HG03469 (cell line): ENCODE data around the gene PLPP2.

Experiments
- ATAC-seq: cut with Tn5 transposase; IDR thresholded peaks from one replicate; pipeline ENCODE4 v1.9.1; 2021; ENCODE audit warnings: mild to moderate bottlenecking, moderate library complexity, moderate number of reproducible peaks; ENCODE audit not compliant: unreplicated experiment

The PLPP2 gene

GRCh38 chr19:294341-294945 lies 3.2 kb upstream of the PLPP2 start:
- no peak for ATAC-seq

GRCh38 chr19:293436-294110 lies 2.4 kb upstream of the PLPP2 start:
- ATAC-seq = no peak

- no peak for ATAC-seq
Observed at GRCh38 chr19:292951-293350, 1.7 kb upstream of the PLPP2 start.

GRCh38 chr19:292281-292884 lies 1.2 kb upstream of the PLPP2 start:
- ATAC-seq = no peak

- ATAC-seq = no peak
Observed at GRCh38 chr19:291561-292280, 518 bp upstream of the PLPP2 start.

- ATAC-seq = no peak
Observed at GRCh38 chr19:290372-291005, 714 bp downstream of the PLPP2 start.

- no peak for ATAC-seq
Observed at GRCh38 chr19:289651-290371, 1.4 kb downstream of the PLPP2 start.

- no peak for ATAC-seq
Observed at GRCh38 chr19:288911-289310, 2.3 kb downstream of the PLPP2 start.

GRCh38 chr19:287381-287871 lies 3.8 kb downstream of the PLPP2 start:
- no peak for ATAC-seq

GRCh38 chr19:283395-283794 lies 7.8 kb downstream of the PLPP2 start:
- ATAC-seq = no peak

GRCh38 chr19:282501-282900 lies 8.7 kb downstream of the PLPP2 start:
- ATAC-seq = no peak

GRCh38 chr19:281992-282391 lies 9.2 kb downstream of the PLPP2 start:
- no peak for ATAC-seq

- no peak for ATAC-seq
Observed at GRCh38 chr19:281156-281853, 9.9 kb downstream of the PLPP2 start.

- ATAC-seq = no peak
Observed at GRCh38 chr19:280541-281009, 10.6 kb downstream of the PLPP2 start.

- ATAC-seq = no peak
Observed at GRCh38 chr19:279656-280055, 11.5 kb downstream of the PLPP2 start.

GRCh38 chr19:279231-279630 lies 12.0 kb downstream of the PLPP2 start:
- no peak for ATAC-seq

GRCh38 chr19:277581-278165 lies 13.5 kb downstream of the PLPP2 start:
- no peak for ATAC-seq

GRCh38 chr19:277131-277530 lies 14.1 kb downstream of the PLPP2 start:
- no peak for ATAC-seq

- no peak for ATAC-seq
Observed at GRCh38 chr19:275958-276646, 15.1 kb downstream of the PLPP2 start.
